ENCODE results near the gene PLA2G6.

Gene PLA2G6

GRCh38 chr22:38177044-38177443 lies 4.6 kb downstream of the PLA2G6 start:
- no peaks in the 10 kb centered on the region for H4K20me1 ChIP-seq (ENCODE audit: insufficient read depth)
- no peaks in the 10 kb centered on the region for H3K27me3 ChIP-seq (ENCODE audit: insufficient read depth, low read depth)
- peaks cover 63% of the 10 kb centered on the region for H3K4me1 ChIP-seq (ENCODE audit: low read depth, poor library complexity, severe bottlenecking)
- no peak for TF ChIP-seq CTCF (conservative IDR thresholded peaks at IDR 0.05; ENCODE audit: low read depth, low read length)
- peak overlapping the region; percentile 91 for H3K27ac ChIP-seq
- H3K4me3 ChIP-seq (IDR thresholded peaks at IDR 0.05; ENCODE audit: insufficient read depth, low read depth, low read length) = no peak overlapping the region
- no peaks in the 10 kb centered on the region for H3K79me2 ChIP-seq (ENCODE audit: insufficient read depth, low read depth)
- no peaks in the 10 kb centered on the region for H3K36me3 ChIP-seq (ENCODE audit: insufficient read depth)
- H3K4me2 ChIP-seq = peak overlapping the region; percentile 97
- peak overlapping the region; percentile 66 for H3K9ac ChIP-seq
- H2AFZ ChIP-seq (ENCODE audit: low read depth) = peak overlapping the region; percentile 39; the same call in 1 of the 2 replicates

- H3K9ac ChIP-seq = peak overlapping the region; percentile 66; the same call in 1 of the 2 replicates
- H3K27me3 ChIP-seq (ENCODE audit: insufficient read depth, low read depth) = no peaks in the 10 kb centered on the region
- peak overlapping the region; percentile 91 for H3K27ac ChIP-seq
- peak overlapping the region; percentile 35; the same call in 1 of the 2 replicates for H2AFZ ChIP-seq (ENCODE audit: low read depth)
- peak overlapping the region; percentile 97 for H3K4me2 ChIP-seq
- H3K36me3 ChIP-seq (ENCODE audit: insufficient read depth) = no peaks in the 10 kb centered on the region
- no peaks in the 10 kb centered on the region for H3K79me2 ChIP-seq (ENCODE audit: insufficient read depth, low read depth)
- no peaks in the 10 kb centered on the region for H4K20me1 ChIP-seq (ENCODE audit: insufficient read depth)
- no peak for TF ChIP-seq CTCF (conservative IDR thresholded peaks at IDR 0.05; ENCODE audit: low read depth, low read length)
- peaks cover 61% of the 10 kb centered on the region for H3K4me1 ChIP-seq (ENCODE audit: low read depth, poor library complexity, severe bottlenecking)
- H3K4me3 ChIP-seq (IDR thresholded peaks at IDR 0.05; ENCODE audit: insufficient read depth, low read depth, low read length) = no peak overlapping the region
These were observed 5.4 kb downstream of the PLA2G6 start for GRCh38 chr22:38176170-38176741.

DNA sequence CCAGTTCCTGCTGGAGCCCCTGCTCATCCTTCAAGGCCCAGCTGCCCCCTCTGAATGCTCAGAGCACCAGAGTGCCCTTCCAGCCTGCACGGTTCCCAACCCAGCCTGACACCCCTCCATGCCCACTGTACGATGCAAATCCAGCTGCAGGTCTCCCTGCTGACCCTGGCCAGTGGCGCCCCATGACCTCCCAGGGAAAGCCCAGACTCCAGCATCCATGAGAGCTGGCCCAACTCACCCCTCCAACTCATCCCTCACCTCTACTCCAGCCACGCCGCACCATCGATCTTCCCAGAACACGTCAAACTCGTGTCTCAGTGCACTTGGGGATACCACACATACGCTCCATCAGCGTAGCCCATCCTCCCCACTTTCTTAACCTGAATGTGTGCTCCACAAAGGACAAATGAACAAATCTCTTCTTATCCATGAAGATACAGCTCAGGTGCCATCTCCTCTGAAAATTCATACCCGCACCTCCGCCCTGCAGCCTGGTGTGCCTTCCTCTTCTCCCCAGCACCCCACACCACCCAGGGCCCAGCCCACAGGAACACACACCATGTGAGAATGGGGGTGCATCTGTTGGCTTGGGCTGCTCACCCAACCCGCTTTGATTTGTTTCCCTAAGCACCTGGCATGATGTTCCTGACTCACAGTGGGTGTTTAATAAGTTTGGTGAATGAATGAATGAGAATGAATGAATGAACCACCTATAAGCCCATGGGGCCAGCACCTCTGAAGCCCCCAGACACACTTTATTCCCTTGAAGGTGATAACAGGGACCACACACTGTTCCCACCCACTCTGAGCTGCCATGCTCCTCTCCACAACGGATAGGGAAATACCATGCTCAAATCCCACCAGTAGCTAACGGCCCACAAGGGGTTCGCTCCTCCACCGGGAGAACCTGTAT lies 6.2 kb downstream of the PLA2G6 start:
- no peak for TF ChIP-seq CTCF (conservative IDR thresholded peaks at IDR 0.05; ENCODE audit: low read depth, low read length)
- no peak overlapping the region for H3K4me3 ChIP-seq (IDR thresholded peaks at IDR 0.05; ENCODE audit: insufficient read depth, low read depth, low read length)
- no peaks in the 10 kb centered on the region for H3K79me2 ChIP-seq (ENCODE audit: insufficient read depth, low read depth)
- peak overlapping the region; percentile 97; the same call in 1 of the 2 replicates for H3K4me2 ChIP-seq
- H3K4me1 ChIP-seq (ENCODE audit: low read depth, poor library complexity, severe bottlenecking) = peaks cover 53% of the 10 kb centered on the region
- H3K27ac ChIP-seq = peak overlapping the region; percentile 91
- peak overlapping the region; percentile 66; the same call in 1 of the 2 replicates for H3K9ac ChIP-seq
- no peaks in the 10 kb centered on the region for H3K36me3 ChIP-seq (ENCODE audit: insufficient read depth)
- H3K27me3 ChIP-seq (ENCODE audit: insufficient read depth, low read depth) = no peaks in the 10 kb centered on the region
- H2AFZ ChIP-seq (ENCODE audit: low read depth) = no peak overlapping the region
- H4K20me1 ChIP-seq (ENCODE audit: insufficient read depth) = no peaks in the 10 kb centered on the region

DNA sequence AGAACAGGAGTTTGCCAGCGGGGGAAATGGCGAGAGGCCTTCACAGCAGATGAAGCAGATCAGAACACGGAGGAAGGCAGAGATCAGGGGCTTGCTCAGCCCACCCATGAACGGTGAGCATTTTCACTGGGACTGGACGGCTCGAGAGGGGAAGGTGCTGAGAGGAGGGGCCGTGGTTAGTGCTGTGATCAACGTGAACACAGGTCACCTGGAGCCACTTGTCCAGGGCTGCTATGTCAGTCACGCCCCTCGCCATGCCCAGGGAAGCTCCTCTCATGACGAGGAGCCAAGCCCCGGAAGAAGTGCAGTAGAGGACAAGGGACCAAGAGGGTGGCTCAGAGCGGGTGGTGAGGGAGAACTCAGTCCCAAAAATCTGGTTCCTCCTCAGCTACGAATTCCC lies 7.0 kb downstream of the PLA2G6 start:
- no peak overlapping the region for H3K9ac ChIP-seq
- H3K79me2 ChIP-seq (ENCODE audit: insufficient read depth, low read depth) = no peaks in the 10 kb centered on the region
- H3K36me3 ChIP-seq (ENCODE audit: insufficient read depth) = no peaks in the 10 kb centered on the region
- H3K27ac ChIP-seq = no peak overlapping the region
- no peak overlapping the region for H3K4me3 ChIP-seq (IDR thresholded peaks at IDR 0.05; ENCODE audit: insufficient read depth, low read depth, low read length)
- H3K4me1 ChIP-seq (ENCODE audit: low read depth, poor library complexity, severe bottlenecking) = peaks cover 44% of the 10 kb centered on the region
- H4K20me1 ChIP-seq (ENCODE audit: insufficient read depth) = no peaks in the 10 kb centered on the region
- no peaks in the 10 kb centered on the region for H3K27me3 ChIP-seq (ENCODE audit: insufficient read depth, low read depth)
- H3K4me2 ChIP-seq = no peak overlapping the region
- TF ChIP-seq CTCF (conservative IDR thresholded peaks at IDR 0.05; ENCODE audit: low read depth, low read length) = no peak
- no peak overlapping the region for H2AFZ ChIP-seq (ENCODE audit: low read depth)
